T-helper 2 cell treated with Interferon-gamma antibody and Interleukin-4, amounts not matched to agents 5 μg/mL and 100 μg/mL, for 36 hours (primary cell): ENCODE measurements around the gene PCBP3.

Experiments used
- DNase-seq: peaks from one replicate; pipeline ENCODE4 v3.0.0; 2021; ENCODE audit warnings: low spot score
- H3K27ac Mint-ChIP-seq: one replicate; pipeline ENCODE4 v1.8.0; 2021; ENCODE audit warnings: mild to moderate bottlenecking, mixed read lengths
- H3K27me3 Mint-ChIP-seq: one replicate; pipeline ENCODE4 v1.8.0; 2021; ENCODE audit warnings: low read depth, mixed read lengths
- H3K36me3 Mint-ChIP-seq: one replicate; pipeline ENCODE4 v1.8.0; 2021; ENCODE audit warnings: low read depth, mixed read lengths
- H3K4me1 Mint-ChIP-seq: one replicate; pipeline ENCODE4 v1.8.0; 2021; ENCODE audit warnings: low read depth, mixed read lengths
- H3K4me3 Mint-ChIP-seq: one replicate; pipeline ENCODE4 v1.8.0; 2022; ENCODE audit warnings: mild to moderate bottlenecking, moderate library complexity, mixed read lengths
- H3K9me3 Mint-ChIP-seq: one replicate; pipeline ENCODE4 v1.8.0; 2021; ENCODE audit warnings: mixed read lengths

Gene PCBP3

GRCh38 chr21:45870421-45870820 is 226.9 kb downstream of the PCBP3 start:
- H3K4me3 Mint-ChIP-seq, result no peak overlapping the region
- H3K27me3 Mint-ChIP-seq, result no peaks in the 10 kb centered on the region
- no peak for DNase-seq
- no peaks in the 10 kb centered on the region for H3K9me3 Mint-ChIP-seq
- H3K36me3 Mint-ChIP-seq, result no peaks in the 10 kb centered on the region
- no peak overlapping the region for H3K27ac Mint-ChIP-seq
- H3K4me1 Mint-ChIP-seq, result no peaks in the 10 kb centered on the region

- no peak for DNase-seq
- H3K36me3 Mint-ChIP-seq, result no peaks in the 10 kb centered on the region
- H3K4me3 Mint-ChIP-seq, result no peak overlapping the region
- H3K27ac Mint-ChIP-seq, result no peak overlapping the region
- H3K9me3 Mint-ChIP-seq, result no peaks in the 10 kb centered on the region
- H3K27me3 Mint-ChIP-seq, result no peaks in the 10 kb centered on the region
- no peaks in the 10 kb centered on the region for H3K4me1 Mint-ChIP-seq
These were observed 227.5 kb downstream of the PCBP3 start for GRCh38 chr21:45870851-45871615.

- Mint-ChIP-seq H3K9me3 (no peaks in the 10 kb centered on the region), H3K4me1 (no peaks in the 10 kb centered on the region), H3K27me3 (no peaks in the 10 kb centered on the region), H3K4me3 (no peak overlapping the region), H3K36me3 (no peaks in the 10 kb centered on the region), H3K27ac (no peak overlapping the region)
- DNase-seq, result no peak
These were observed 228.2 kb downstream of the PCBP3 start for GRCh38 chr21:45871616-45872236.

GRCh38 chr21:45872471-45872870 is 228.9 kb downstream of the PCBP3 start:
- H3K4me1 Mint-ChIP-seq, result no peaks in the 10 kb centered on the region
- H3K4me3 Mint-ChIP-seq, result no peak overlapping the region
- DNase-seq, result no peak
- H3K9me3 Mint-ChIP-seq, result no peaks in the 10 kb centered on the region
- H3K27ac Mint-ChIP-seq, result no peak overlapping the region
- no peaks in the 10 kb centered on the region for H3K27me3 Mint-ChIP-seq
- H3K36me3 Mint-ChIP-seq, result no peaks in the 10 kb centered on the region

GRCh38 chr21:45872902-45873301 is 229.4 kb downstream of the PCBP3 start:
- Mint-ChIP-seq H3K27me3 (no peaks in the 10 kb centered on the region), H3K4me1 (no peaks in the 10 kb centered on the region), H3K9me3 (no peaks in the 10 kb centered on the region), H3K27ac (no peak overlapping the region), H3K4me3 (no peak overlapping the region), H3K36me3 (no peaks in the 10 kb centered on the region)
- no peak for DNase-seq

GRCh38 chr21:45873418-45873817 is 229.9 kb downstream of the PCBP3 start:
- H3K9me3 Mint-ChIP-seq, result no peaks in the 10 kb centered on the region
- H3K36me3 Mint-ChIP-seq, result no peaks in the 10 kb centered on the region
- H3K27ac Mint-ChIP-seq, result no peak overlapping the region
- no peaks in the 10 kb centered on the region for H3K4me1 Mint-ChIP-seq
- H3K4me3 Mint-ChIP-seq, result no peak overlapping the region
- H3K27me3 Mint-ChIP-seq, result peaks cover 2% of the 10 kb centered on the region
- no peak for DNase-seq

GRCh38 chr21:45873866-45874265 is 230.3 kb downstream of the PCBP3 start:
- Mint-ChIP-seq H3K27ac (no peak overlapping the region), H3K36me3 (no peaks in the 10 kb centered on the region), H3K4me3 (no peak overlapping the region), H3K27me3 (peaks cover 2% of the 10 kb centered on the region), H3K9me3 (no peaks in the 10 kb centered on the region), H3K4me1 (no peaks in the 10 kb centered on the region)
- no peak for DNase-seq

- Mint-ChIP-seq H3K36me3 (no peaks in the 10 kb centered on the region), H3K4me1 (no peaks in the 10 kb centered on the region), H3K4me3 (no peak overlapping the region), H3K27ac (no peak overlapping the region), H3K9me3 (no peaks in the 10 kb centered on the region), H3K27me3 (peaks cover 2% of the 10 kb centered on the region)
- DNase-seq, result no peak
These were observed 231.3 kb downstream of the PCBP3 start for GRCh38 chr21:45874716-45875415.

GRCh38 chr21:45875416-45875760 is 231.9 kb downstream of the PCBP3 start:
- no peak overlapping the region for H3K4me3 Mint-ChIP-seq
- H3K36me3 Mint-ChIP-seq, result no peaks in the 10 kb centered on the region
- no peaks in the 10 kb centered on the region for H3K4me1 Mint-ChIP-seq
- no peaks in the 10 kb centered on the region for H3K9me3 Mint-ChIP-seq
- no peak for DNase-seq
- peaks cover 2% of the 10 kb centered on the region for H3K27me3 Mint-ChIP-seq
- no peak overlapping the region for H3K27ac Mint-ChIP-seq

GRCh38 chr21:45875881-45876280 is 232.4 kb downstream of the PCBP3 start:
- no peak overlapping the region for H3K4me3 Mint-ChIP-seq
- H3K4me1 Mint-ChIP-seq, result peaks cover 2% of the 10 kb centered on the region
- H3K27ac Mint-ChIP-seq, result no peak overlapping the region
- no peaks in the 10 kb centered on the region for H3K9me3 Mint-ChIP-seq
- peaks cover 4% of the 10 kb centered on the region for H3K27me3 Mint-ChIP-seq
- no peak for DNase-seq
- no peaks in the 10 kb centered on the region for H3K36me3 Mint-ChIP-seq

- Mint-ChIP-seq H3K4me1 (peaks cover 2% of the 10 kb centered on the region), H3K4me3 (no peak overlapping the region), H3K36me3 (no peaks in the 10 kb centered on the region), H3K27ac (no peak overlapping the region), H3K9me3 (no peaks in the 10 kb centered on the region), H3K27me3 (peaks cover 4% of the 10 kb centered on the region)
- DNase-seq, result no peak
These were observed 233.1 kb downstream of the PCBP3 start for GRCh38 chr21:45876381-45877170.

- peaks cover 4% of the 10 kb centered on the region for H3K27me3 Mint-ChIP-seq
- no peak overlapping the region for H3K4me3 Mint-ChIP-seq
- H3K4me1 Mint-ChIP-seq, result peaks cover 2% of the 10 kb centered on the region
These were observed 233.6 kb downstream of the PCBP3 start for GRCh38 chr21:45877171-45877438.

GRCh38 chr21:45877821-45878469 is 234.4 kb downstream of the PCBP3 start:
- no peaks in the 10 kb centered on the region for H3K36me3 Mint-ChIP-seq
- no peak for DNase-seq
- peaks cover 5% of the 10 kb centered on the region for H3K4me1 Mint-ChIP-seq
- no peak overlapping the region for H3K27ac Mint-ChIP-seq
- no peak overlapping the region for H3K4me3 Mint-ChIP-seq
- H3K9me3 Mint-ChIP-seq, result no peaks in the 10 kb centered on the region
- H3K27me3 Mint-ChIP-seq, result peaks cover 4% of the 10 kb centered on the region

More at GRCh38 chr21:45877171-45877438, 233.6 kb downstream of the PCBP3 start:
- H3K9me3 Mint-ChIP-seq, result no peaks in the 10 kb centered on the region
- H3K27ac Mint-ChIP-seq, result no peak overlapping the region
- no peak for DNase-seq
- no peaks in the 10 kb centered on the region for H3K36me3 Mint-ChIP-seq
